Right ventricle myocardium inferior (tissue), 1 donor: ENCODE measurements around the gene KCNQ1. TPM values are rescaled to one million over a fixed set of nuclear protein-coding genes. Genes with fewer than 3 reads are reported as not detected.
A peak's percentile ranks its signal among the peaks of the same experiment; 100 is the strongest.

ENCODE experiments used
- ATAC-seq: fragments of 200-7000 bp; cut with Tn5 transposase; one replicate; pipeline ENCODE4 v1.9.1; 2020; ENCODE audit warnings: mild to moderate bottlenecking, moderate library complexity
- DNase-seq: peaks from one replicate; pipeline ENCODE4 v3.0.0; 2021; ENCODE audit errors: missing footprints
- intact Hi-C: fragments of 100-400 bp; cut with DNase I; formaldehyde crosslinking; loops from one replicate; pipeline ENCODE4 v1.11.0; 2022
- total RNA-seq: library from RNA; stranded (reverse); fragmentation: NEBNext Ultra II Directional; extraction: Animal tissue kit (Norgen Biotek cat#: 25700); gene quantifications from one replicate; pipeline ENCODE4 v1.2.1, GENCODE V29; 2021
- donor health status: DM: no; HTN: yes; CAD: no; lungs with severe emphysema.

Gene KCNQ1
- total RNA-seq, 1 donor from 2014 or later: 40.0 TPM

GRCh38 chr11:2522631-2523255 is 77.9 kb downstream of the KCNQ1 start:
- DNase-seq (peak; percentile 16), ATAC-seq (no peak)
- intact Hi-C loops: no loop called here

GRCh38 chr11:2523821-2524391 is 79.1 kb downstream of the KCNQ1 start:
- intact Hi-C loops: no loop called here
- peak; percentile 50 for DNase-seq
- no peak for ATAC-seq

- DNase-seq: peak; percentile 57
These were observed 79.8 kb downstream of the KCNQ1 start for GRCh38 chr11:2524446-2525165.

GRCh38 chr11:2525166-2525861 is 80.5 kb downstream of the KCNQ1 start:
- peak; percentile 64 for DNase-seq
- intact Hi-C loops: loop anchor here (5.0 kb wide), 2 partner anchors 78 to 218 kb away; partner anchors contain the start of gene KCNQ1
- ATAC-seq: no peak

More at GRCh38 chr11:2524446-2525165, 79.8 kb downstream of the KCNQ1 start:
- intact Hi-C loops: loop anchor here (5.0 kb wide), 2 partner anchors 77 to 217 kb away; partner anchors contain the start of gene KCNQ1
- ATAC-seq: no peak

- ATAC-seq (no peak), DNase-seq (peak; percentile 51)
- intact Hi-C loops: loop anchor here (5.0 kb wide), 2 partner anchors 79 to 219 kb away; partner anchors contain the start of gene KCNQ1
These were observed 81.4 kb downstream of the KCNQ1 start for GRCh38 chr11:2525941-2526807.

- ATAC-seq (peak; percentile 21), DNase-seq (peak; percentile 79)
- intact Hi-C loops: loop anchor here (5.0 kb wide), 2 partner anchors 80 to 220 kb away; partner anchors contain the start of gene KCNQ1
These were observed 82.1 kb downstream of the KCNQ1 start for GRCh38 chr11:2526808-2527381.

- intact Hi-C loops: loop anchor here (5.0 kb wide), 2 partner anchors 80 to 220 kb away; partner anchors contain the start of gene KCNQ1
- DNase-seq (peak; percentile 51), ATAC-seq (no peak)
These were observed 82.9 kb downstream of the KCNQ1 start for GRCh38 chr11:2527621-2528291.

GRCh38 chr11:2528301-2529050 is 83.7 kb downstream of the KCNQ1 start:
- DNase-seq: no peak
- no peak for ATAC-seq
- intact Hi-C loops: loop anchor here (5.0 kb wide), 2 partner anchors 81 to 221 kb away; partner anchors contain the start of gene KCNQ1

- ATAC-seq (no peak), DNase-seq (no peak)
- intact Hi-C loops: loop anchor here (5.0 kb wide), 2 partner anchors 82 to 222 kb away; partner anchors contain the start of gene KCNQ1
These were observed 84.4 kb downstream of the KCNQ1 start for GRCh38 chr11:2529173-2529572.

GRCh38 chr11:2529636-2530035 is 84.8 kb downstream of the KCNQ1 start:
- intact Hi-C loops: loop anchor here (5.0 to 10.0 kb wide), 3 partner anchors 82 to 335 kb away; partner anchors contain the start of gene KCNQ1
- no peak for DNase-seq
- no peak for ATAC-seq

- ATAC-seq (no peak), DNase-seq (peak; percentile 64)
- intact Hi-C loops: loop anchor here (10.0 kb wide), 1 partner anchor 335 kb away; no protein-coding TSS in a partner anchor
These were observed 85.5 kb downstream of the KCNQ1 start for GRCh38 chr11:2530131-2530854.

GRCh38 chr11:2530855-2531200 is 86.0 kb downstream of the KCNQ1 start:
- intact Hi-C loops: loop anchor here (1.0 to 10.0 kb wide), 2 partner anchors 103 to 336 kb away; no protein-coding TSS in a partner anchor
- DNase-seq: no peak

GRCh38 chr11:2531277-2531986 is 86.6 kb downstream of the KCNQ1 start:
- peak; percentile 57 for ATAC-seq
- DNase-seq: peak; percentile 90
- intact Hi-C loops: loop anchor here (1.0 to 10.0 kb wide), 2 partner anchors 103 to 337 kb away; no protein-coding TSS in a partner anchor

More at GRCh38 chr11:2530855-2531200, 86.0 kb downstream of the KCNQ1 start:
- no peak for ATAC-seq

- intact Hi-C loops: loop anchor here (1.0 to 10.0 kb wide), 3 partner anchors 104 to 356 kb away; no protein-coding TSS in a partner anchor
- DNase-seq (peak; percentile 67), ATAC-seq (no peak)
These were observed 87.3 kb downstream of the KCNQ1 start for GRCh38 chr11:2531987-2532703.
